HEK293 (cell line): ENCODE measurements around the gene FOXP1.

Experiments used
- BCL11B ChIP-seq: fragments of 450-650 bp; formaldehyde crosslinking; IDR thresholded peaks from 2 replicates; pipeline ENCODE4 v1.5.1; 2016; ENCODE audit warnings: low read depth, missing biosample characterization, missing genetic modification characterization
- EGR2 ChIP-seq: fragments of 450-650 bp; formaldehyde crosslinking; IDR thresholded peaks from 2 replicates; pipeline ENCODE4 v1.5.1; 2016; ENCODE audit warnings: low read depth, missing biosample characterization, missing genetic modification characterization
- GLIS2 ChIP-seq: fragments of 450-650 bp; formaldehyde crosslinking; IDR thresholded peaks from 2 replicates; pipeline ENCODE4 v1.5.1; 2016; ENCODE audit warnings: missing biosample characterization, missing genetic modification characterization
- KLF8 ChIP-seq: fragments of 450-650 bp; formaldehyde crosslinking; IDR thresholded peaks from 2 replicates; pipeline ENCODE4 v1.5.1; 2016; ENCODE audit warnings: missing biosample characterization, missing genetic modification characterization
- MYNN ChIP-seq: fragments of 450-650 bp; formaldehyde crosslinking; IDR thresholded peaks from 2 replicates; pipeline ENCODE4 v1.5.1; 2016; ENCODE audit warnings: missing biosample characterization, missing genetic modification characterization, borderline replicate concordance
- SP7 ChIP-seq: fragments of 450-650 bp; formaldehyde crosslinking; IDR thresholded peaks from 2 replicates; pipeline ENCODE4 v1.5.1; 2016; ENCODE audit warnings: missing biosample characterization, missing genetic modification characterization
- TRIM28 ChIP-seq: IDR thresholded peaks from 2 replicates; pipeline ENCODE4 v1.6.1; 2011; ENCODE audit warnings: low read length, control low read depth, borderline replicate concordance
- WT1 ChIP-seq: fragments of 450-650 bp; formaldehyde crosslinking; IDR thresholded peaks from 2 replicates; pipeline ENCODE4 v1.5.1; 2016; ENCODE audit warnings: missing biosample characterization, missing genetic modification characterization
- ZBTB17 ChIP-seq: fragments of 450-650 bp; formaldehyde crosslinking; IDR thresholded peaks from 2 replicates; pipeline ENCODE4 v1.5.1; 2016; ENCODE audit warnings: missing biosample characterization, missing genetic modification characterization
- ZEB2 ChIP-seq: fragments of 450-650 bp; formaldehyde crosslinking; IDR thresholded peaks from 2 replicates; pipeline ENCODE4 v1.5.1; 2016; ENCODE audit warnings: missing biosample characterization, missing genetic modification characterization
- ZNF146 ChIP-seq: fragments of 450-650 bp; formaldehyde crosslinking; IDR thresholded peaks from 2 replicates; pipeline ENCODE4 v1.5.1; 2016; ENCODE audit warnings: missing biosample characterization, missing genetic modification characterization
- ZNF19 ChIP-seq: fragments of 450-650 bp; formaldehyde crosslinking; IDR thresholded peaks from 2 replicates; pipeline ENCODE4; 2016; ENCODE audit warnings: missing biosample characterization, missing genetic modification characterization, low read depth
- ZNF202 ChIP-seq: fragments of 450-650 bp; formaldehyde crosslinking; IDR thresholded peaks from 2 replicates; pipeline ENCODE4 v1.5.1; 2016; ENCODE audit warnings: missing biosample characterization, missing genetic modification characterization, borderline replicate concordance
- ZNF221 ChIP-seq: fragments of 450-650 bp; formaldehyde crosslinking; IDR thresholded peaks from 2 replicates; pipeline ENCODE4 v1.5.1; 2017; ENCODE audit warnings: missing biosample characterization, missing genetic modification characterization, borderline replicate concordance
- ZNF23 ChIP-seq: fragments of 450-650 bp; formaldehyde crosslinking; IDR thresholded peaks from 2 replicates; pipeline ENCODE4 v1.5.1; 2016; ENCODE audit warnings: missing biosample characterization, missing genetic modification characterization, borderline replicate concordance
- ZNF24 ChIP-seq: fragments of 450-650 bp; formaldehyde crosslinking; IDR thresholded peaks from 2 replicates; pipeline ENCODE4 v1.5.1; 2016; ENCODE audit warnings: missing biosample characterization, missing genetic modification characterization
- ZNF366 ChIP-seq: fragments of 450-650 bp; formaldehyde crosslinking; conservative IDR thresholded peaks from 2 replicates; pipeline ENCODE4 v1.5.1; 2016; ENCODE audit warnings: missing biosample characterization, missing genetic modification characterization
- ZNF433 ChIP-seq: fragments of 450-650 bp; formaldehyde crosslinking; IDR thresholded peaks from 2 replicates; pipeline ENCODE4 v1.5.1; 2016; ENCODE audit warnings: missing biosample characterization, missing genetic modification characterization, low read depth
- ZNF626 ChIP-seq: fragments of 450-650 bp; sonication (Bioruptor Pico); formaldehyde crosslinking; IDR thresholded peaks from 2 replicates; pipeline ENCODE4 v1.5.1; 2018; ENCODE audit warnings: missing biosample characterization, missing genetic modification characterization, inconsistent platforms
- ZNF629 ChIP-seq: fragments of 450-650 bp; formaldehyde crosslinking; IDR thresholded peaks from 2 replicates; pipeline ENCODE4 v1.5.1; 2017; ENCODE audit warnings: missing biosample characterization, missing genetic modification characterization
- ZNF654 ChIP-seq: fragments of 450-650 bp; formaldehyde crosslinking; IDR thresholded peaks from 2 replicates; pipeline ENCODE4 v1.5.1; 2016; ENCODE audit warnings: low read depth, missing biosample characterization, missing genetic modification characterization
- ZNF776 ChIP-seq: fragments of 450-650 bp; formaldehyde crosslinking; IDR thresholded peaks from 2 replicates; pipeline ENCODE4 v1.5.0; 2017; ENCODE audit warnings: missing biosample characterization, missing genetic modification characterization, borderline replicate concordance
- ZXDB ChIP-seq: fragments of 450-650 bp; formaldehyde crosslinking; IDR thresholded peaks from 2 replicates; pipeline ENCODE4 v1.5.1; 2016; ENCODE audit warnings: missing biosample characterization, missing genetic modification characterization
- TF ChIP-seq, protein P1 (sequence below): fragments of 450-650 bp; formaldehyde crosslinking; IDR thresholded peaks from 2 replicates; pipeline ENCODE4 v1.5.1; 2016; ENCODE audit warnings: missing biosample characterization, missing genetic modification characterization
- TF ChIP-seq, protein P2 (sequence below): fragments of 450-650 bp; formaldehyde crosslinking; IDR thresholded peaks from 2 replicates; pipeline ENCODE4 v1.5.1; 2016; ENCODE audit warnings: missing biosample characterization, missing genetic modification characterization, low read depth
- TF ChIP-seq, protein P3 (sequence below): fragments of 450-650 bp; formaldehyde crosslinking; IDR thresholded peaks from 2 replicates; pipeline ENCODE4 v1.5.1; 2016; ENCODE audit warnings: missing biosample characterization, missing genetic modification characterization, borderline replicate concordance
- TF ChIP-seq, protein P4 (sequence below): fragments of 450-650 bp; formaldehyde crosslinking; IDR thresholded peaks from 2 replicates; pipeline ENCODE4 v1.5.1; 2016; ENCODE audit warnings: missing biosample characterization, missing genetic modification characterization, borderline replicate concordance
- TF ChIP-seq, protein P5 (sequence below): fragments of 450-650 bp; formaldehyde crosslinking; IDR thresholded peaks from 2 replicates; pipeline ENCODE4 v1.5.1; 2016; ENCODE audit warnings: missing biosample characterization, missing genetic modification characterization
- TF ChIP-seq, protein P6 (sequence below): fragments of 450-650 bp; formaldehyde crosslinking; IDR thresholded peaks from 2 replicates; pipeline ENCODE4 v1.5.1; 2017; ENCODE audit warnings: missing biosample characterization, missing genetic modification characterization

FOXP1 gene

DNA sequence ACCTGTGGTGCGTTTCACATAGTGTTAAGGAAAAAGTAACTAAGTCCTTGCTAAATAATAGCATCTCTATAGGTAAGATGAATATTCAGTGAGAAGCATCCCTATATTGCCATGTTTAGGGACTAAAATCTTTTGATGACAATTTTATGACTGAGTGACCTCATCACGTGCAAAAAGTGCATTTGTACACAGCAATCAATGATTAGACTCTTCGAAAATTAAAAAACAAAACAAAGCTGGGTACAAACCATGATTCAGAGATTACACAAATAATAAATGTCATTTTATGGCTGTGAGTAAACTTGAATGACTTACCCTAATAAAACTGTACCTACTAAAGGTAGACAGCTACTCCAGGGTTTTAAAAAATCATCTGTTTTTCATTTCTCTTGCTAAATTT is 505.3 kb downstream of the FOXP1 start (continued):
- TF ChIP-seq, protein P1, sequence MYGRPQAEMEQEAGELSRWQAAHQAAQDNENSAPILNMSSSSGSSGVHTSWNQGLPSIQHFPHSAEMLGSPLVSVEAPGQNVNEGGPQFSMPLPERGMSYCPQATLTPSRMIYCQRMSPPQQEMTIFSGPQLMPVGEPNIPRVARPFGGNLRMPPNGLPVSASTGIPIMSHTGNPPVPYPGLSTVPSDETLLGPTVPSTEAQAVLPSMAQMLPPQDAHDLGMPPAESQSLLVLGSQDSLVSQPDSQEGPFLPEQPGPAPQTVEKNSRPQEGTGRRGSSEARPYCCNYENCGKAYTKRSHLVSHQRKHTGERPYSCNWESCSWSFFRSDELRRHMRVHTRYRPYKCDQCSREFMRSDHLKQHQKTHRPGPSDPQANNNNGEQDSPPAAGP (tag by site-specific recombination): 0 out of 2 replicates have a peak, but pooled peaks have one; percentile 20
- TF ChIP-seq ZNF146 (tag by site-specific recombination) (no peak), ZNF629 (peak; percentile 47), ZNF19 (tag by site-specific recombination) (no peak), EGR2 (tag by site-specific recombination) (no peak), ZNF221 (tag by site-specific recombination) (no peak), ZNF202 (tag by site-specific recombination) (no peak), BCL11B (tag by site-specific recombination) (no peak), ZNF433 (tag by site-specific recombination) (no peak), ZNF776 (no peak), KLF8 (tag by site-specific recombination) (0 out of 2 replicates have a peak, but pooled peaks have one; percentile 22), ZXDB (tag by site-specific recombination) (no peak), SP7 (tag by site-specific recombination) (peak; percentile 24; the same call in 1 of the 2 replicates), TRIM28 (no peak), ZEB2 (tag by site-specific recombination) (peak; percentile 39; the same call in 1 of the 2 replicates), GLIS2 (tag by site-specific recombination) (no peak), MYNN (no peak), ZNF23 (tag by site-specific recombination) (no peak), ZBTB17 (tag by site-specific recombination) (no peak), WT1 (no peak), ZNF654 (tag by site-specific recombination) (no peak), ZNF626 (tag by site-specific recombination) (no peak), ZNF366 (tag by site-specific recombination) (peak; percentile 68), ZNF24 (tag by site-specific recombination) (no peak)
- TF ChIP-seq, protein P2, sequence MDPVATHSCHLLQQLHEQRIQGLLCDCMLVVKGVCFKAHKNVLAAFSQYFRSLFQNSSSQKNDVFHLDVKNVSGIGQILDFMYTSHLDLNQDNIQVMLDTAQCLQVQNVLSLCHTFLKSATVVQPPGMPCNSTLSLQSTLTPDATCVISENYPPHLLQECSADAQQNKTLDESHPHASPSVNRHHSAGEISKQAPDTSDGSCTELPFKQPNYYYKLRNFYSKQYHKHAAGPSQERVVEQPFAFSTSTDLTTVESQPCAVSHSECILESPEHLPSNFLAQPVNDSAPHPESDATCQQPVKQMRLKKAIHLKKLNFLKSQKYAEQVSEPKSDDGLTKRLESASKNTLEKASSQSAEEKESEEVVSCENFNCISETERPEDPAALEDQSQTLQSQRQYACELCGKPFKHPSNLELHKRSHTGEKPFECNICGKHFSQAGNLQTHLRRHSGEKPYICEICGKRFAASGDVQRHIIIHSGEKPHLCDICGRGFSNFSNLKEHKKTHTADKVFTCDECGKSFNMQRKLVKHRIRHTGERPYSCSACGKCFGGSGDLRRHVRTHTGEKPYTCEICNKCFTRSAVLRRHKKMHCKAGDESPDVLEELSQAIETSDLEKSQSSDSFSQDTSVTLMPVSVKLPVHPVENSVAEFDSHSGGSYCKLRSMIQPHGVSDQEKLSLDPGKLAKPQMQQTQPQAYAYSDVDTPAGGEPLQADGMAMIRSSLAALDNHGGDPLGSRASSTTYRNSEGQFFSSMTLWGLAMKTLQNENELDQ (tag by site-specific recombination): no peak
- TF ChIP-seq, protein P3, sequence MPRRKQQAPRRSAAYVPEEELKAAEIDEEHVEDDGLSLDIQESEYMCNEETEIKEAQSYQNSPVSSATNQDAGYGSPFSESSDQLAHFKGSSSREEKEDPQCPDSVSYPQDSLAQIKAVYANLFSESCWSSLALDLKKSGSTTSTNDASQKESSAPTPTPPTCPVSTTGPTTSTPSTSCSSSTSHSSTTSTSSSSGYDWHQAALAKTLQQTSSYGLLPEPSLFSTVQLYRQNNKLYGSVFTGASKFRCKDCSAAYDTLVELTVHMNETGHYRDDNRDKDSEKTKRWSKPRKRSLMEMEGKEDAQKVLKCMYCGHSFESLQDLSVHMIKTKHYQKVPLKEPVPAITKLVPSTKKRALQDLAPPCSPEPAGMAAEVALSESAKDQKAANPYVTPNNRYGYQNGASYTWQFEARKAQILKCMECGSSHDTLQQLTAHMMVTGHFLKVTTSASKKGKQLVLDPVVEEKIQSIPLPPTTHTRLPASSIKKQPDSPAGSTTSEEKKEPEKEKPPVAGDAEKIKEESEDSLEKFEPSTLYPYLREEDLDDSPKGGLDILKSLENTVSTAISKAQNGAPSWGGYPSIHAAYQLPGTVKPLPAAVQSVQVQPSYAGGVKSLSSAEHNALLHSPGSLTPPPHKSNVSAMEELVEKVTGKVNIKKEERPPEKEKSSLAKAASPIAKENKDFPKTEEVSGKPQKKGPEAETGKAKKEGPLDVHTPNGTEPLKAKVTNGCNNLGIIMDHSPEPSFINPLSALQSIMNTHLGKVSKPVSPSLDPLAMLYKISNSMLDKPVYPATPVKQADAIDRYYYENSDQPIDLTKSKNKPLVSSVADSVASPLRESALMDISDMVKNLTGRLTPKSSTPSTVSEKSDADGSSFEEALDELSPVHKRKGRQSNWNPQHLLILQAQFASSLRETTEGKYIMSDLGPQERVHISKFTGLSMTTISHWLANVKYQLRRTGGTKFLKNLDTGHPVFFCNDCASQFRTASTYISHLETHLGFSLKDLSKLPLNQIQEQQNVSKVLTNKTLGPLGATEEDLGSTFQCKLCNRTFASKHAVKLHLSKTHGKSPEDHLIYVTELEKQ: no peak
- TF ChIP-seq, protein P4, sequence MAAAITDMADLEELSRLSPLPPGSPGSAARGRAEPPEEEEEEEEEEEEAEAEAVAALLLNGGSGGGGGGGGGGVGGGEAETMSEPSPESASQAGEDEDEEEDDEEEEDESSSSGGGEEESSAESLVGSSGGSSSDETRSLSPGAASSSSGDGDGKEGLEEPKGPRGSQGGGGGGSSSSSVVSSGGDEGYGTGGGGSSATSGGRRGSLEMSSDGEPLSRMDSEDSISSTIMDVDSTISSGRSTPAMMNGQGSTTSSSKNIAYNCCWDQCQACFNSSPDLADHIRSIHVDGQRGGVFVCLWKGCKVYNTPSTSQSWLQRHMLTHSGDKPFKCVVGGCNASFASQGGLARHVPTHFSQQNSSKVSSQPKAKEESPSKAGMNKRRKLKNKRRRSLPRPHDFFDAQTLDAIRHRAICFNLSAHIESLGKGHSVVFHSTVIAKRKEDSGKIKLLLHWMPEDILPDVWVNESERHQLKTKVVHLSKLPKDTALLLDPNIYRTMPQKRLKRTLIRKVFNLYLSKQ (tag by site-specific recombination): no peak
- TF ChIP-seq, protein P5, sequence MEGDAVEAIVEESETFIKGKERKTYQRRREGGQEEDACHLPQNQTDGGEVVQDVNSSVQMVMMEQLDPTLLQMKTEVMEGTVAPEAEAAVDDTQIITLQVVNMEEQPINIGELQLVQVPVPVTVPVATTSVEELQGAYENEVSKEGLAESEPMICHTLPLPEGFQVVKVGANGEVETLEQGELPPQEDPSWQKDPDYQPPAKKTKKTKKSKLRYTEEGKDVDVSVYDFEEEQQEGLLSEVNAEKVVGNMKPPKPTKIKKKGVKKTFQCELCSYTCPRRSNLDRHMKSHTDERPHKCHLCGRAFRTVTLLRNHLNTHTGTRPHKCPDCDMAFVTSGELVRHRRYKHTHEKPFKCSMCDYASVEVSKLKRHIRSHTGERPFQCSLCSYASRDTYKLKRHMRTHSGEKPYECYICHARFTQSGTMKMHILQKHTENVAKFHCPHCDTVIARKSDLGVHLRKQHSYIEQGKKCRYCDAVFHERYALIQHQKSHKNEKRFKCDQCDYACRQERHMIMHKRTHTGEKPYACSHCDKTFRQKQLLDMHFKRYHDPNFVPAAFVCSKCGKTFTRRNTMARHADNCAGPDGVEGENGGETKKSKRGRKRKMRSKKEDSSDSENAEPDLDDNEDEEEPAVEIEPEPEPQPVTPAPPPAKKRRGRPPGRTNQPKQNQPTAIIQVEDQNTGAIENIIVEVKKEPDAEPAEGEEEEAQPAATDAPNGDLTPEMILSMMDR (tag by site-specific recombination): no peak
- TF ChIP-seq, protein P6, sequence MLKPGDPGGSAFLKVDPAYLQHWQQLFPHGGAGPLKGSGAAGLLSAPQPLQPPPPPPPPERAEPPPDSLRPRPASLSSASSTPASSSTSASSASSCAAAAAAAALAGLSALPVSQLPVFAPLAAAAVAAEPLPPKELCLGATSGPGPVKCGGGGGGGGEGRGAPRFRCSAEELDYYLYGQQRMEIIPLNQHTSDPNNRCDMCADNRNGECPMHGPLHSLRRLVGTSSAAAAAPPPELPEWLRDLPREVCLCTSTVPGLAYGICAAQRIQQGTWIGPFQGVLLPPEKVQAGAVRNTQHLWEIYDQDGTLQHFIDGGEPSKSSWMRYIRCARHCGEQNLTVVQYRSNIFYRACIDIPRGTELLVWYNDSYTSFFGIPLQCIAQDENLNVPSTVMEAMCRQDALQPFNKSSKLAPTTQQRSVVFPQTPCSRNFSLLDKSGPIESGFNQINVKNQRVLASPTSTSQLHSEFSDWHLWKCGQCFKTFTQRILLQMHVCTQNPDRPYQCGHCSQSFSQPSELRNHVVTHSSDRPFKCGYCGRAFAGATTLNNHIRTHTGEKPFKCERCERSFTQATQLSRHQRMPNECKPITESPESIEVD (tag by site-specific recombination): peak; percentile 97
